Psoas muscle (tissue), 8 donors: Measurements from ENCODE around the gene TES. TPM values are rescaled to one million over a fixed set of nuclear protein-coding genes. Genes with fewer than 3 reads are reported as not detected.

ENCODE experiments used
- ATAC-seq, 4 donors: fragments of 200-7000 bp; cut with Tn5 transposase; one replicate each; pipeline ENCODE4 v1.9.1; 2020; ENCODE audit warnings: moderate library complexity in 3 of 4, mild to moderate bottlenecking in 2 of 4
- DNase-seq, 2 donors: peaks; one replicate each; pipeline ENCODE4 v3.0.0-alpha.2; 2020
- H3K27ac ChIP-seq: fragments of 200-600 bp; one replicate; pipeline ENCODE4 v1.8.0; 2022
- H3K27me3 ChIP-seq, 3 donors: fragments of 200-600 bp in 1 of 3; one replicate each; pipeline versions ENCODE4 v1.6.1 to v1.8.0; 2013 to 2022; ENCODE audit warnings: low read length in 2 of 3, mild to moderate bottlenecking in 2 of 3, moderate library complexity in 1 of 3; ENCODE audit not compliant: insufficient read depth in 3 of 3
- H3K36me3 ChIP-seq, 2 donors: fragments of 200-600 bp in 1 of 2; one replicate each; pipeline versions ENCODE4 v1.6.1 to v1.8.0; 2013 to 2022; ENCODE audit warnings: low read depth in 1 of 2, mild to moderate bottlenecking in 1 of 2, moderate library complexity in 1 of 2; ENCODE audit not compliant: insufficient read depth in 1 of 2
- H3K4me1 ChIP-seq: fragments of 200-600 bp; one replicate; pipeline ENCODE4 v1.8.0; 2022
- H3K4me3 ChIP-seq: fragments of 200-600 bp; one replicate; pipeline ENCODE4 v1.8.0; 2022; ENCODE audit warnings: mild to moderate bottlenecking
- H3K9me3 ChIP-seq: fragments of 200-600 bp; one replicate; pipeline ENCODE4 v1.8.0; 2022
- CTCF ChIP-seq: fragments of 200-600 bp; IDR thresholded peaks from one replicate; pipeline ENCODE4 v1.8.0; 2022; ENCODE audit warnings: antibody characterized with exemption
- WGBS, 3 donors: extraction: QIAGEN DNeasy Blood & Tissue Kit; methylation state at CpG; one replicate each; pipeline versions ENCODE4 v1.1.6 to v1.1.7; 2013; 5-methylcytosine and 5-hydroxymethylcytosine counted together
- intact Hi-C, 2 donors: fragments of 100-400 bp; cut with DNase I; formaldehyde crosslinking; loops; one replicate each; pipeline versions ENCODE4 v1.11.0 to v1.14.2; 2022
- polyA plus RNA-seq, 3 donors: library from polyadenylated mRNA; stranded (reverse); fragments of 200-250 nt; gene quantifications; one replicate each; pipeline ENCODE4 v1.2.3, GENCODE V29; 2013
- total RNA-seq, 4 donors: library from RNA; stranded (reverse); fragmentation: NEBNext Ultra II Directional in 2 of 4; extraction: Animal tissue kit (Norgen Biotek cat#: 25700) in 2 of 4; gene quantifications; one replicate each; pipeline versions ENCODE4 v1.2.1 to v1.2.4, GENCODE V29; 2021 to 2023
- donor health status: healthy with polysubstance abuse.
- donor health status: DM: no; HTN: no; CAD: no; lungs with moderate emphysema.
- donor health status: Bipolar disorder and iron deficiency.
- donor health status: healthy.
- donor health status: DM: yes; HTN: yes; CAD: no.
- donor health status: DM: no; HTN: no; CAD: no.
- donor health status: DM: no; HTN: no; CAD: no.
- donor health status: DM: yes; HTN: yes; CAD: no.

The TES gene
- total and polyA plus RNA-seq, 7 donors: 2.9 to 8.1 (median 5.8) TPM

GRCh38 chr7:116283595-116284204 is 73.4 kb downstream of the TES start:
- H3K9me3 ChIP-seq: no peaks in the 10 kb centered on the region
- no peak for TF ChIP-seq CTCF

GRCh38 chr7:116284390-116284789 is 74.1 kb downstream of the TES start:
- no peaks in the 10 kb centered on the region for H3K4me1 ChIP-seq
- H3K27ac ChIP-seq: no peak overlapping the region
- H3K4me3 ChIP-seq: no peak overlapping the region
- 59 to 65% (median 65%) methylated on average over 3 of the region's 3 CpGs for WGBS, 3 donors
- no peaks in the 10 kb centered on the region for H3K27me3 ChIP-seq
- H3K36me3 ChIP-seq: no peaks in the 10 kb centered on the region
- no peak for DNase-seq
- no peaks in the 10 kb centered on the region for H3K9me3 ChIP-seq
- no peak for ATAC-seq
- intact Hi-C loops: no loop called here
- no peak for TF ChIP-seq CTCF

More at GRCh38 chr7:116283595-116284204, 73.4 kb downstream of the TES start:
- no peaks in the 10 kb centered on the region for H3K4me1 ChIP-seq
- intact Hi-C loops: no loop called here
- DNase-seq (no peak), ATAC-seq (no peak)
- no peak overlapping the region for H3K4me3 ChIP-seq
- H3K27me3 ChIP-seq: no peaks in the 10 kb centered on the region
- WGBS, 3 donors: 80 to 91% (median 91%) methylated on average over 3 of the region's 3 CpGs
- H3K27ac ChIP-seq: no peak overlapping the region
- H3K36me3 ChIP-seq: no peaks in the 10 kb centered on the region

GRCh38 chr7:116285252-116285651 is 74.9 kb downstream of the TES start:
- no peak overlapping the region for H3K4me3 ChIP-seq
- ATAC-seq: no peak
- H3K36me3 ChIP-seq: no peaks in the 10 kb centered on the region
- H3K27ac ChIP-seq: no peak overlapping the region
- H3K27me3 ChIP-seq: no peaks in the 10 kb centered on the region
- H3K4me1 ChIP-seq: no peaks in the 10 kb centered on the region
- TF ChIP-seq CTCF: no peak
- 78 to 100% (median 94%) methylated on average over 1 of the region's 1 CpG for WGBS, 3 donors
- intact Hi-C loops: no loop called here
- DNase-seq: no peak
- H3K9me3 ChIP-seq: no peaks in the 10 kb centered on the region

- H3K9me3 ChIP-seq: no peaks in the 10 kb centered on the region
- H3K27ac ChIP-seq: no peak overlapping the region
- no peak for ATAC-seq
- H3K36me3 ChIP-seq: no peaks in the 10 kb centered on the region
- H3K4me3 ChIP-seq: no peak overlapping the region
- no peaks in the 10 kb centered on the region for H3K27me3 ChIP-seq
- intact Hi-C loops: no loop called here
- no peak for TF ChIP-seq CTCF
- no peak for DNase-seq
- no peaks in the 10 kb centered on the region for H3K4me1 ChIP-seq
Measured at GRCh38 chr7:116290740-116291139, 80.4 kb downstream of the TES start.

GRCh38 chr7:116291937-116292336 is 81.6 kb downstream of the TES start:
- TF ChIP-seq CTCF: no peak
- WGBS, 3 donors: 93 to 100% (median 100%) methylated on average over 1 of the region's 1 CpG
- intact Hi-C loops: no loop called here
- no peak overlapping the region for H3K4me3 ChIP-seq
- ATAC-seq: no peak
- DNase-seq: no peak
- H3K27me3 ChIP-seq: no peaks in the 10 kb centered on the region
- no peaks in the 10 kb centered on the region for H3K36me3 ChIP-seq
- no peaks in the 10 kb centered on the region for H3K9me3 ChIP-seq
- H3K27ac ChIP-seq: no peak overlapping the region
- H3K4me1 ChIP-seq: no peaks in the 10 kb centered on the region
